K562 (cell line): ENCODE results near the gene ZNF292. TPM values are rescaled to one million over a fixed set of nuclear protein-coding genes. Genes with fewer than 3 reads are reported as not detected.

Source experiments
- ATAC-seq: fragments of 200-7000 bp; cut with Tn5 transposase; 3 replicates; pipeline ENCODE4 v1.9.1; 2020; ENCODE audit warnings: moderate library complexity
- BruUV-seq: library from RNA; stranded (reverse); fragments of 400-500 nt; replicated peaks from 2 replicates; lab custom pipeline; 2021; lab: Mats Ljungman, UMichigan
- CTCF ChIA-PET: fragments of 300-600 bp; formaldehyde crosslinking; extraction: SDS; loops from one replicate; lab custom pipeline; 2021; ENCODE audit warnings: low intra/inter-chr PET ratio; lab: Yijun Ruan, JAX
- POLR2A ChIA-PET: fragments of 300-600, 350-650 bp; sonication (Branson Sonifier 250); formaldehyde crosslinking; extraction: SDS; loops from one replicate; lab custom pipeline; 2021; ENCODE audit warnings: antibody characterized with exemption, inconsistent platforms; lab: Yijun Ruan, JAX
- DNase-seq, 4 experiments: peaks; one replicate each; pipeline versions ENCODE4 v3.0.0 to v3.0.0-alpha.2; 2011 to 2018; ENCODE audit warnings: low spot score in 3 of 4, mixed read lengths in 3 of 4; ENCODE audit errors: extremely low read depth in 1 of 4
- FAIRE-seq: peaks from 2 replicates; lab custom pipeline; 2011; peaks lifted over from hg19 to GRCh38; lab: Jason Lieb, UNC
- H2AFZ ChIP-seq: 2 replicates; pipeline ENCODE4 v1.6.0; 2011; ENCODE audit warnings: low read depth, low read length, control low read depth, inconsistent platforms
- H3K27ac ChIP-seq: fragments of 200-600 bp; 3 replicates; pipeline ENCODE4 v1.8.0; 2011; ENCODE audit warnings: low read depth, mild to moderate bottlenecking, control low read depth, inconsistent platforms, low read length, moderate library complexity, mixed read lengths; ENCODE audit errors: extremely low read depth
- H3K27me3 ChIP-seq, 2 experiments: fragments of 300-600 bp in 1 of 2; 2 replicates in 1 of 2; 3 replicates in 1 of 2; pipeline versions ENCODE4 v1.6.0 to v1.8.0; 2011; ENCODE audit warnings: inconsistent platforms in 2 of 2, low read length in 2 of 2, mild to moderate bottlenecking in 1 of 2, mixed read lengths in 1 of 2, moderate library complexity in 1 of 2; ENCODE audit not compliant: control insufficient read depth in 2 of 2, insufficient read depth in 2 of 2
- H3K36me3 ChIP-seq: fragments of 300-600 bp; 3 replicates; pipeline ENCODE4 v1.8.0; 2011; ENCODE audit warnings: mild to moderate bottlenecking, low read length, inconsistent platforms; ENCODE audit not compliant: control insufficient read depth, insufficient read depth
- H3K4me1 ChIP-seq, 2 experiments: fragments of 200-600 bp in 1 of 2; replicated peaks in 1 of 2; 2 replicates in 1 of 2; 3 replicates in 1 of 2; pipeline versions ENCODE4 v1.5.1 to v1.8.0; 2011; ENCODE audit warnings: inconsistent platforms in 2 of 2, low read length in 2 of 2, mild to moderate bottlenecking in 1 of 2, mixed read lengths in 1 of 2, moderate library complexity in 1 of 2; ENCODE audit not compliant: control insufficient read depth in 2 of 2, insufficient read depth in 2 of 2
- H3K4me2 ChIP-seq: 2 replicates; pipeline ENCODE4 v1.6.1; 2011; ENCODE audit warnings: low read length, control low read depth, inconsistent platforms, mixed read lengths; ENCODE audit not compliant: insufficient read depth
- H3K4me3 ChIP-seq: fragments of 200-600 bp; sonication (generic), shearing (Covaris generic); 2 replicates; pipeline ENCODE4 v1.5.1; 2016; ENCODE audit warnings: control low read depth, inconsistent platforms
- H3K79me2 ChIP-seq: fragments of 200-600 bp; 3 replicates; pipeline ENCODE4 v1.8.0; 2011; ENCODE audit warnings: low read length, inconsistent platforms; ENCODE audit not compliant: control insufficient read depth, insufficient read depth
- H3K9ac ChIP-seq, 2 experiments: 2 replicates each; pipeline versions ENCODE4 v1.6.0 to v1.6.1; 2011; ENCODE audit warnings: low read depth in 2 of 2, low read length in 2 of 2, control low read depth in 1 of 2, inconsistent platforms in 1 of 2, mild to moderate bottlenecking in 1 of 2, mixed read lengths in 1 of 2; ENCODE audit not compliant: insufficient read depth in 1 of 2
- H3K9me1 ChIP-seq: one replicate; pipeline ENCODE4 v1.6.0; 2011; ENCODE audit warnings: inconsistent platforms, mild to moderate bottlenecking, low read length, moderate library complexity; ENCODE audit not compliant: control insufficient read depth, insufficient read depth
- H3K9me3 ChIP-seq: replicated peaks from 2 replicates; pipeline ENCODE4 v1.5.1; 2011; ENCODE audit warnings: low read depth, low read length, inconsistent platforms; ENCODE audit not compliant: control insufficient read depth, insufficient read depth
- H4K20me1 ChIP-seq: replicated peaks from 2 replicates; pipeline ENCODE4 v1.6.1; 2011; ENCODE audit warnings: low read length, inconsistent platforms, mixed read lengths; ENCODE audit not compliant: control insufficient read depth, insufficient read depth
- IFI16 ChIP-seq: fragments of 250-450 bp; sonication (Bioruptor Pico); IDR thresholded peaks from 2 replicates; pipeline ENCODE4 v2.1.2; 2022; ENCODE audit warnings: mild to moderate bottlenecking, inconsistent platforms
- JUNB ChIP-seq: fragments of 450-650 bp; formaldehyde crosslinking; conservative IDR thresholded peaks from 2 replicates; pipeline ENCODE4 v1.4.0; 2020; ENCODE audit warnings: mild to moderate bottlenecking
- RNF2 ChIP-seq: sonication (generic); IDR thresholded peaks from 2 replicates; pipeline ENCODE4 v1.6.1; 2016
- SP1 ChIP-seq: sonication (generic); formaldehyde crosslinking; IDR thresholded peaks from 2 replicates; pipeline ENCODE4 v1.8.1; 2022; ENCODE audit warnings: mild to moderate bottlenecking, missing genetic modification reagents
- ZNF436 ChIP-seq: fragments of 250-450, 450-650 bp; sonication (Bioruptor Pico); formaldehyde crosslinking; IDR thresholded peaks from 2 replicates; pipeline ENCODE4 v1.7.0; 2020; ENCODE audit warnings: mild to moderate bottlenecking
- WGBS: fragments of 100-300 bp; shearing (Covaris generic); methylation state at CpG from one replicate; pipeline ENCODE4 v1.1.6; 2016; ENCODE audit warnings: low coverage, mixed read lengths; ENCODE audit not compliant: insufficient coverage; ENCODE audit errors: missing lambda C conversion rate; 5-methylcytosine and 5-hydroxymethylcytosine counted together
- in situ Hi-C: fragments of 300-500 bp; cut with MboI; formaldehyde crosslinking; loops from 4 replicates; pipeline ENCODE4 v1.15.0; 2018; ENCODE audit warnings: inconsistent platforms, mixed read lengths
- intact Hi-C: fragments of 100-400 bp; cut with micrococcal nuclease; formaldehyde crosslinking; loops from 2 replicates; pipeline ENCODE4 v1.14.2; 2022
- polyA plus RNA-seq, 8 experiments: library from polyadenylated mRNA; depleted of rRNA in 4 of 8; stranded (reverse) in 5 of 8; unstranded in 3 of 8; fragments of >200 nt; fragmentation: Nextera tagmentation in 2 of 8; fragmentation: Illumina TruSeq in 1 of 8; extraction: Ambion mirVana in 2 of 8; extraction: Trizol in 1 of 8; gene quantifications; 2 replicates each; pipeline versions ENCODE4 v1.2.1 to v1.2.3, GENCODE V29; 2011 to 2014; ENCODE audit warnings: inconsistent platforms in 1 of 8, missing spikeins in 1 of 8
- total RNA-seq, 7 experiments: library from RNA; depleted of rRNA in 6 of 7; stranded (reverse); fragments of >200 nt in 6 of 7; fragmentation: Illumina TruSeq in 2 of 7; extraction: Trizol in 2 of 7; gene quantifications; 2 replicates each; pipeline versions ENCODE4 v1.2.1 to v1.2.3, GENCODE V29; 2011 to 2021; ENCODE audit warnings: low replicate concordance in 1 of 7
- TF ChIP-seq, protein P1 (sequence below): fragments of 450-650 bp; formaldehyde crosslinking; conservative IDR thresholded peaks from 2 replicates; pipeline ENCODE4 v1.4.0; 2022; ENCODE audit warnings: mild to moderate bottlenecking, missing genetic modification characterization

The ZNF292 gene
- total and polyA plus RNA-seq, 9 of the 15 experiments (the other 6 are each of a cell fraction or from before 2014, with no cell fraction given): 4.4 to 17.1 (median 12.8) TPM

DNA sequence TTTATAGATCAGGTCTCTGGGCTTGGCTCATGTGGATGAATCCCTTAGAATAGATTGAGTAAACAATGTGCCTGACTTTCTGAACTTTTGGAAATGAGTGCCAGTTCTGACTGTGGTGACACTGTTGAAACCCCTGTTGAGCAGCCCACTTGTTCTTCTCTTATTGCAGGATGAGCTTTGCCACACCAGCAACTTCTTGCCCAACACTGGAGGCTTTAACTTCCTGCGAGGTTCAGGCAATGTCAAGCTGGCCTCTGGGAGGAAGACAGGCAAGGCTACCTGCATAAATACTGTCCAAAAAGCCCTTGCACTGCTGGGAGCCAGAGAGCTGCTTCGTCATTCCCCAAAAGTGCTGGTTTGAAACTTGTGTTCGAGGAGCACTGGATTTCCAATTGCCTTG, 134.2 kb downstream of the ZNF292 start:
- FAIRE-seq: peak; percentile 23
- TF ChIP-seq, protein P1, sequence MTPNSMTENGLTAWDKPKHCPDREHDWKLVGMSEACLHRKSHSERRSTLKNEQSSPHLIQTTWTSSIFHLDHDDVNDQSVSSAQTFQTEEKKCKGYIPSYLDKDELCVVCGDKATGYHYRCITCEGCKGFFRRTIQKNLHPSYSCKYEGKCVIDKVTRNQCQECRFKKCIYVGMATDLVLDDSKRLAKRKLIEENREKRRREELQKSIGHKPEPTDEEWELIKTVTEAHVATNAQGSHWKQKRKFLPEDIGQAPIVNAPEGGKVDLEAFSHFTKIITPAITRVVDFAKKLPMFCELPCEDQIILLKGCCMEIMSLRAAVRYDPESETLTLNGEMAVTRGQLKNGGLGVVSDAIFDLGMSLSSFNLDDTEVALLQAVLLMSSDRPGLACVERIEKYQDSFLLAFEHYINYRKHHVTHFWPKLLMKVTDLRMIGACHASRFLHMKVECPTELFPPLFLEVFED (CRISPR knock-in tag): no peak
- TF ChIP-seq IFI16 (CRISPR knock-in tag): no peak
- no peak for TF ChIP-seq SP1 (CRISPR knock-in tag)
- no peak for TF ChIP-seq JUNB (CRISPR knock-in tag)
- ATAC-seq: no peak
- Histone ChIP-seq H3K4me3 (no peak overlapping the region), H3K36me3 (no peaks in the 10 kb centered on the region), H3K4me2 (no peak overlapping the region), H3K27ac (no peak overlapping the region), H4K20me1 (no peaks in the 10 kb centered on the region), H3K4me1 (no peaks in the 10 kb centered on the region), H3K79me2 (no peaks in the 10 kb centered on the region), H3K9ac (no peak overlapping the region), H3K9me1 (no peaks in the 10 kb centered on the region), H3K9me3 (no peaks in the 10 kb centered on the region), H3K27me3 (peaks cover 3 to 6% of the 10 kb centered on the region in 2 experiments; a peak in 4 of 5 replicates), H2AFZ (no peak overlapping the region)
- POLR2A ChIA-PET: no interaction called here
- CTCF ChIA-PET: no interaction called here
- intact Hi-C loops (no loop called here), in situ Hi-C loops (no loop called here)
- 0% methylated on average over 2 of the region's 3 CpGs for WGBS
- DNase-seq: no peak
- no TSS peak for BruUV-seq

DNA sequence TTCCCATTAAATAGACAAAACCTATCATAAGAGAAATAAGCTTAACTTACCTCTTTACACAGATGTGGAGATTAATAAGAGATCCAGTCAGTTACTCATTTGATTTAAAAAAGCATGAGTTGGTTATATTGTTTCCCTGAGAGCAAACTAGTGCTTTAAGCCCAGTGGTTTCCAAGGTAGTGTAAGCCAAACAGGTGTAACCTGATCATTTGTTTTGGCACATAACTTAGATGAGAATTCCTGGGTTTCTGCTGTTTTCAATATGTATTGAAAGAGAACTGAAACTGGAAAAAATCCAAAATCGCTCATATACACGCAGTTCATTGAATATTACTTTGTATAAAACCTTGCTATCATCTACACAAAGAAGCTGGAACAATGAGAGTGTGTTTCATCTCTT, 136.5 kb downstream of the ZNF292 start:
- 3% methylated on average over 2 of the region's 2 CpGs for WGBS
- Histone ChIP-seq H3K9ac (no peak overlapping the region), H3K79me2 (no peaks in the 10 kb centered on the region), H3K9me1 (no peaks in the 10 kb centered on the region), H3K9me3 (no peaks in the 10 kb centered on the region), H4K20me1 (no peaks in the 10 kb centered on the region), H3K27ac (no peak overlapping the region), H3K4me2 (no peak overlapping the region), H3K36me3 (no peaks in the 10 kb centered on the region), H2AFZ (no peak overlapping the region), H3K4me3 (no peak overlapping the region), H3K4me1 (no peaks in the 10 kb centered on the region), H3K27me3 (peaks cover 3 to 6% of the 10 kb centered on the region in 2 experiments; a peak in 4 of 5 replicates)
- intact Hi-C loops (no loop called here), in situ Hi-C loops (no loop called here)
- ChIA-PET POLR2A (no interaction called here), CTCF (no interaction called here)
- FAIRE-seq (no peak), DNase-seq (no peak), ATAC-seq (no peak)
- no TSS peak for BruUV-seq
- TF ChIP-seq ZNF436 (CRISPR knock-in tag) (no peak), RNF2 (no peak)
